Chondrocyte (in vitro differentiated cells): ENCODE data around the gene ADSL. TPM values are rescaled to one million over a fixed set of nuclear protein-coding genes. Genes with fewer than 3 reads are reported as not detected.

Experiments used
- DNase-seq: peaks from one replicate; pipeline ENCODE4 v3.0.0; 2021; ENCODE audit warnings: mixed read lengths, low spot score
- H3K27ac Mint-ChIP-seq: one replicate; pipeline ENCODE4 v1.8.0; 2021; ENCODE audit warnings: mild to moderate bottlenecking, moderate library complexity, mixed read lengths; ENCODE audit not compliant: unreplicated experiment
- H3K27me3 Mint-ChIP-seq: 2 replicates; pipeline ENCODE4 v1.8.0; 2021; ENCODE audit warnings: low read depth, mixed read lengths
- H3K36me3 Mint-ChIP-seq: 2 replicates; pipeline ENCODE4 v1.8.0; 2021; ENCODE audit warnings: low read depth, mixed read lengths
- H3K4me1 Mint-ChIP-seq: 2 replicates; pipeline ENCODE4 v1.8.0; 2021; ENCODE audit warnings: low read depth, mild to moderate bottlenecking, mixed read lengths
- H3K4me3 Mint-ChIP-seq: one replicate; pipeline ENCODE4 v1.8.0; 2021; ENCODE audit warnings: mild to moderate bottlenecking, moderate library complexity, mixed read lengths; ENCODE audit not compliant: unreplicated experiment
- H3K9me3 Mint-ChIP-seq: 2 replicates; pipeline ENCODE4 v1.8.0; 2021; ENCODE audit warnings: low read depth, mixed read lengths
- total RNA-seq: library from RNA; stranded (reverse); gene quantifications from 3 replicates; pipeline ENCODE4 v1.2.1, GENCODE V29; 2021
- TF ChIP-seq, protein P1 (sequence below): fragments of 200-600 bp; sonication (generic); IDR thresholded peaks from 2 replicates; pipeline ENCODE4 v1.5.0; 2021; ENCODE audit warnings: antibody characterized with exemption, mild to moderate bottlenecking, moderate library complexity

Gene ADSL
- total RNA-seq, 1 donor from 2014 or later = 62.2 TPM

DNA sequence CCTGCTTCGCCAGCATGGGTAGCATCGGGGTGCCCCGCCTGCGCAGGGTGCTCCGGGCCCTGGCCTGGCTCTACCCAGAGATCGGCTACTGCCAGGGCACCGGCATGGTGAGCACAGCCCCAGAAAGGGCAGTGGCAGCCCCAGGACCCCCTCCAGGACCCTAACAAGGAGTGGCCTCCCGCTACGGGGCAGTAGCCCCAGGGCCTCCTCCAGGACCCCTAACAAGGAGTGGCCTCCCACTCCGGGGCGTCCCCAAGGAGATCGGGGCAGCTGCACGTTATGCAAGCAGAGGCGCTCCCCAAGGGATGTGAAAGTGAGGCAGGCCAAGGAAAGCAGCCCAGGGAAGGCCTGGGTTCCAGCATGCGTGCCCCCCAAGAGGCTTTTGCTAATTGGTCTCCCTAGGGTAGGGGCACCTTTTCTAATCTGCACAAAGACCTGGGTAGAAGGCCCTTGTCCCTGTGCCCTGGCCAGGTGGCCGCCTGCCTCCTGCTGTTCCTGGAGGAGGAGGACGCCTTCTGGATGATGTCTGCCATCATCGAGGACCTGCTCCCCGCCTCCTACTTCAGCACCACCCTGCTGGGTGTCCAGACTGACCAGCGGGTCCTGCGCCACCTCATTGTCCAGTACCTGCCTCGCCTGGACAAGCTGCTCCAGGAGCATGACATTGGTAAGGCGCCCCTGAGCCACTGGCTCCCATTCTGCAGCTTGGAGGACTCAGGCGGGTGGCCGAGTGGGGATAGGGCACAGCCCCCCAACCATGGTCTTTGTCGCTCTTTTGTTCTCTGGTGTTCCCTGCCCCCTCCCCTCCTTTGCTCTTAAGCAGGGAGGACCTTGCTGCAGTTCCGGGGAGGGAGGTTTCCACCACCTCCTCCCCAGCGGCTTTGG lies 59.1 kb downstream of the ADSL start:
- Mint-ChIP-seq H3K4me1 (no peaks in the 10 kb centered on the region), H3K9me3 (no peaks in the 10 kb centered on the region), H3K27ac (no peak overlapping the region), H3K27me3 (no peaks in the 10 kb centered on the region), H3K36me3 (peaks cover 21% of the 10 kb centered on the region), H3K4me3 (no peak overlapping the region)
- TF ChIP-seq, protein P1, sequence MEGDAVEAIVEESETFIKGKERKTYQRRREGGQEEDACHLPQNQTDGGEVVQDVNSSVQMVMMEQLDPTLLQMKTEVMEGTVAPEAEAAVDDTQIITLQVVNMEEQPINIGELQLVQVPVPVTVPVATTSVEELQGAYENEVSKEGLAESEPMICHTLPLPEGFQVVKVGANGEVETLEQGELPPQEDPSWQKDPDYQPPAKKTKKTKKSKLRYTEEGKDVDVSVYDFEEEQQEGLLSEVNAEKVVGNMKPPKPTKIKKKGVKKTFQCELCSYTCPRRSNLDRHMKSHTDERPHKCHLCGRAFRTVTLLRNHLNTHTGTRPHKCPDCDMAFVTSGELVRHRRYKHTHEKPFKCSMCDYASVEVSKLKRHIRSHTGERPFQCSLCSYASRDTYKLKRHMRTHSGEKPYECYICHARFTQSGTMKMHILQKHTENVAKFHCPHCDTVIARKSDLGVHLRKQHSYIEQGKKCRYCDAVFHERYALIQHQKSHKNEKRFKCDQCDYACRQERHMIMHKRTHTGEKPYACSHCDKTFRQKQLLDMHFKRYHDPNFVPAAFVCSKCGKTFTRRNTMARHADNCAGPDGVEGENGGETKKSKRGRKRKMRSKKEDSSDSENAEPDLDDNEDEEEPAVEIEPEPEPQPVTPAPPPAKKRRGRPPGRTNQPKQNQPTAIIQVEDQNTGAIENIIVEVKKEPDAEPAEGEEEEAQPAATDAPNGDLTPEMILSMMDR = no peak
- no peak for DNase-seq

DNA sequence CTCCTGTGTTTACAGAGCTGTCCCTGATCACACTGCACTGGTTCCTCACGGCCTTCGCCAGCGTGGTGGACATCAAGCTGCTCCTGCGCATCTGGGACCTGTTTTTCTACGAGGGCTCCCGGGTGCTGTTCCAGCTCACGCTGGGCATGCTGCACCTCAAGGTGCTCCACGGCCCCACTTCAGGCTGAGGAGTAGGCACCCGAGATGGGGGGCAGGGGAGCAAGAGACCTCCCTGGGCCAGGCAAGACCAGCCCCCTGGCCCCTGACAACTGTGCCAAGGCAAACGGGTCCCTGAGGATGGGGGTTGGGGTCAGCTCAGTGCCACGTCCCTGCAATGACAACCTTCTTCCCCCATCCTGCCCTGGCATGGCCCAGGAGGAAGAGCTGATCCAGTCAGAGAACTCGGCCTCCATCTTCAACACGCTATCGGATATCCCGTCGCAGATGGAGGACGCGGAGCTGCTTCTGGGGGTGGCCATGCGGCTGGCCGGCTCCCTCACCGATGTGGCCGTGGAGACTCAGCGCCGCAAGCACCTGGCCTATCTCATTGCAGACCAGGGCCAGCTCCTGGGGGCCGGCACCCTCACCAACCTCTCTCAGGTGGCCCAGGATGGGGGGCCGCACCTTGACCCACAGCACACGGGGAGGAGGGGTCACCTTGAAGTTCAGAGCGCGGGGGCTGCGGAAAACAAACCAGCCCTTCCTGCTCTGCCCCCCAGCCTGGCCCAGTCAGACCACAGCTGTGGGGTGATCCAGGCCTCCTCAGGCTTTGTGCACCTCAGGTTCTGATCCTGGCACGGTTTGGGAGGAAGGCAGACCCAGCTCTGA lies 60.0 kb downstream of the ADSL start:
- Mint-ChIP-seq H3K9me3 (no peaks in the 10 kb centered on the region), H3K27me3 (no peaks in the 10 kb centered on the region), H3K4me1 (no peaks in the 10 kb centered on the region)

DNA sequence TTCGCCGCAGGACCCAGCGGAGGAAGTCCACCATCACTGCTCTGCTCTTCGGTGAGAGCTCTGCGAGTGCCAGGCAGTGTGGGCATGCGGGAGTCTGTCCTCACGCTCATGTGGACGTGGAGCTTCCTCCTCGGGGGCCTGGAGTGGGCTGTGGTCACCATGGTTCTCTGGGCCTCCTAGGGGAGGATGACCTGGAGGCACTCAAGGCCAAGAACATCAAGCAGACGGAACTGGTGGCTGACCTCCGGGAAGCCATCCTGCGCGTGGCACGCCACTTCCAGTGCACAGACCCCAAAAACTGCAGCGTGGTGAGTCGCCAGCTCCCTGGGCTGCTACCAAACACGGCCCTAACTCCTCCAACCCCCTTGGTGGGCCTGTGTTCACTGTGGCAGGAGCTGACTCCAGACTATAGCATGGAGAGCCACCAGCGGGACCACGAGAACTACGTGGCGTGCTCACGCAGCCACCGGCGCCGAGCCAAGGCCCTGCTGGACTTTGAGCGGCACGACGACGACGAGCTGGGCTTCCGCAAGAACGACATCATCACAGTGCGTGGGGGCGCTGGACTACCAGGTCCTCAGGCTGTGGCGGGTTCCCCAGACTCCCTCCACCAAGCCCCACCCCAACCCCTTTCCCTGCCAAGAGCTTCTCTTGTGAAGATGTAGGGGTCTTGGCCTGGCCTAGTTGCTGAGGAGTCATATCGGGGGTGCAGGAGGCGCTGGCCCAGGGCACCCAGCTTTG lies 60.9 kb downstream of the ADSL start:
- H3K27me3 Mint-ChIP-seq = no peaks in the 10 kb centered on the region
- TF ChIP-seq, protein P1 = no peak
- no peak for DNase-seq
- peak overlapping the region; percentile 54 for H3K27ac Mint-ChIP-seq
- H3K9me3 Mint-ChIP-seq = no peaks in the 10 kb centered on the region
- H3K4me1 Mint-ChIP-seq = no peaks in the 10 kb centered on the region
- H3K36me3 Mint-ChIP-seq = peaks cover 23% of the 10 kb centered on the region
- H3K4me3 Mint-ChIP-seq = no peak overlapping the region

More for the DNA sequence above, 60.0 kb downstream of the ADSL start:
- H3K36me3 Mint-ChIP-seq = peaks cover 21% of the 10 kb centered on the region
- H3K4me3 Mint-ChIP-seq = no peak overlapping the region
- no peak for DNase-seq
- TF ChIP-seq, protein P1 = no peak
- no peak overlapping the region for H3K27ac Mint-ChIP-seq

DNA sequence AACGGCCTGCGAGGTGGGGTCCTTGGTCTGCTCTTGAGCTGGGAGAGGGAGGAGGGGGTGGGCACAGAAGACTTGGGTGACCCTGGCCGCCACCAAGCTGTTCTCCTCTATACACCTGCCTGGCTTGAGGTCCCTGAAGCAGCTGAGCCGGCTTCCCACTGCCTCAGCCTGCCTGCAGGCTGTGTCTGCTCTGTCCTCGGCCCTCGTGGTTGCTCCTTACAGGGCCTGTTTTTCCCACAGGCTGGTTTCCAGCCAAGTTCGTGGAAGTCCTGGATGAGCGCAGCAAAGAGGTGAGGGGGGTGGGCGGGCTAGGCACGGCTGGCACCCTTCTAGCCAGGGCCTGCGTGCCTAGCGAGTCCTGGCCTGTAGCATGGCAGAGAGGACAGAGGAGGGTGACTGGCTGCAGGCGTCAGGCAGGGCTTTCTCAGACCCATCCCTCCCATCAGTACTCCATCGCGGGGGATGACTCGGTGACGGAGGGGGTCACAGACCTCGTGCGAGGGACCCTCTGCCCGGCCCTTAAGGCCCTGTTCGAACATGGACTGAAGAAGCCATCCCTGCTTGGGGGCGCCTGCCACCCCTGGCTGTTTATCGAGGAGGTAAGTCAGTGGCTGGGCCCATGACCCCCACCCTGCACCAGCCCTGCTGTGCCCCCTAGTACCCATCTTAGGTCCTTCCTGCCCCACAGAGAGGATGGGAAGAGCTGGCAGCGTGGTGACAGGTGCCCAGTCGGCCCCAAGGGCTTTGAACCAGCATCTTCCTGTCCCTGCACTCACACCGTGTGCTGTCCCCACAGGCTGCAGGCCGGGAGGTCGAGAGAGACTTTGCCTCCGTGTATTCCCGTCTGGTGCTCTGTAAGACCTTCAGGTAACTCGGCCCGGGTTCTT lies 61.8 kb downstream of the ADSL start:
- H3K4me1 Mint-ChIP-seq = no peaks in the 10 kb centered on the region
- H3K9me3 Mint-ChIP-seq = no peaks in the 10 kb centered on the region
- H3K27ac Mint-ChIP-seq = no peak overlapping the region
- no peak overlapping the region for H3K4me3 Mint-ChIP-seq
- no peak for DNase-seq
- TF ChIP-seq, protein P1 = no peak
- H3K36me3 Mint-ChIP-seq = peaks cover 25% of the 10 kb centered on the region
- H3K27me3 Mint-ChIP-seq = no peaks in the 10 kb centered on the region
